Ecto neural progenitor cell (in vitro differentiated cells): ENCODE data around the gene FUS.
"Not testable (repeated sequence)": the region's sequence is repeated elsewhere in the genome, so short reads cannot be mapped to it uniquely, and the experiment has no call there.

Experiments
- DNase-seq: peaks from one replicate; pipeline ENCODE4 v3.0.0-alpha.2; 2018; ENCODE audit warnings: low spot score

The FUS gene

GRCh38 chr16:31179747-31180459 lies at the start of gene FUS:
FUS (plus strand) TSS chr16:31180139; CDS start chr16:31180215, 76 bp downstream.
- DNase-seq: peak; percentile 95

- DNase-seq: no peak
Measured at GRCh38 chr16:31130336-31130891, 49.5 kb upstream of the FUS start.

- no peak for DNase-seq
Measured at GRCh38 chr16:31130899-31131298, 49.0 kb upstream of the FUS start.

GRCh38 chr16:31131416-31131815 lies 48.5 kb upstream of the FUS start:
- DNase-seq: no peak

- no peak for DNase-seq
Measured at GRCh38 chr16:31131841-31132271, 48.1 kb upstream of the FUS start.

GRCh38 chr16:31132303-31132979 lies 47.5 kb upstream of the FUS start:
- DNase-seq: no peak

- no peak for DNase-seq
Measured at GRCh38 chr16:31133046-31133501, 46.9 kb upstream of the FUS start.

- no peak for DNase-seq
Measured at GRCh38 chr16:31134091-31134571, 45.8 kb upstream of the FUS start.

- no peak for DNase-seq
Measured at GRCh38 chr16:31134625-31135534, 45.1 kb upstream of the FUS start.

- peak; percentile 66 for DNase-seq
Measured at GRCh38 chr16:31135535-31136286, 44.2 kb upstream of the FUS start, which contains the start of gene PRSS8. PRSS8 (minus strand) TSS chr16:31135727; CDS start chr16:31135498, 229 bp downstream.

- no peak for DNase-seq
Measured at GRCh38 chr16:31136287-31136662, 43.7 kb upstream of the FUS start.

GRCh38 chr16:31136822-31137499 lies 43.0 kb upstream of the FUS start:
- DNase-seq: not testable (repeated sequence)

- DNase-seq: no peak
Measured at GRCh38 chr16:31138621-31139578, 41.0 kb upstream of the FUS start.

GRCh38 chr16:31141071-31141469 lies 38.9 kb upstream of the FUS start:
- not testable (repeated sequence) for DNase-seq

GRCh38 chr16:31141489-31142108 lies 38.3 kb upstream of the FUS start:
- DNase-seq: peak; percentile 67

GRCh38 chr16:31142109-31143010 lies 37.6 kb upstream of the FUS start:
- DNase-seq: peak; percentile 100

GRCh38 chr16:31143011-31143693 lies 36.8 kb upstream of the FUS start:
- no peak for DNase-seq
